GM12864 (cell line): ENCODE results near the gene PXMP2.

Source experiments
- DNase-seq: peaks from one replicate; pipeline ENCODE4 v3.0.0-alpha.2; 2011; ENCODE audit warnings: low read depth
- H3K4me3 ChIP-seq: 2 replicates; pipeline ENCODE4 v1.5.1; 2011; ENCODE audit warnings: mild to moderate bottlenecking, low read depth, low read length, control low read depth
- TF ChIP-seq, protein P1 (sequence below): IDR thresholded peaks from 2 replicates; pipeline ENCODE4 v1.5.1; 2011; ENCODE audit warnings: low read depth, mild to moderate bottlenecking, moderate library complexity, low read length, control low read depth, inconsistent platforms; ENCODE audit errors: missing control alignments

The PXMP2 gene

GRCh38 chr12:132723764-132724140, 36.4 kb downstream of the PXMP2 start:
- no peak overlapping the region for H3K4me3 ChIP-seq
- TF ChIP-seq, protein P1, sequence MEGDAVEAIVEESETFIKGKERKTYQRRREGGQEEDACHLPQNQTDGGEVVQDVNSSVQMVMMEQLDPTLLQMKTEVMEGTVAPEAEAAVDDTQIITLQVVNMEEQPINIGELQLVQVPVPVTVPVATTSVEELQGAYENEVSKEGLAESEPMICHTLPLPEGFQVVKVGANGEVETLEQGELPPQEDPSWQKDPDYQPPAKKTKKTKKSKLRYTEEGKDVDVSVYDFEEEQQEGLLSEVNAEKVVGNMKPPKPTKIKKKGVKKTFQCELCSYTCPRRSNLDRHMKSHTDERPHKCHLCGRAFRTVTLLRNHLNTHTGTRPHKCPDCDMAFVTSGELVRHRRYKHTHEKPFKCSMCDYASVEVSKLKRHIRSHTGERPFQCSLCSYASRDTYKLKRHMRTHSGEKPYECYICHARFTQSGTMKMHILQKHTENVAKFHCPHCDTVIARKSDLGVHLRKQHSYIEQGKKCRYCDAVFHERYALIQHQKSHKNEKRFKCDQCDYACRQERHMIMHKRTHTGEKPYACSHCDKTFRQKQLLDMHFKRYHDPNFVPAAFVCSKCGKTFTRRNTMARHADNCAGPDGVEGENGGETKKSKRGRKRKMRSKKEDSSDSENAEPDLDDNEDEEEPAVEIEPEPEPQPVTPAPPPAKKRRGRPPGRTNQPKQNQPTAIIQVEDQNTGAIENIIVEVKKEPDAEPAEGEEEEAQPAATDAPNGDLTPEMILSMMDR: no peak
- no peak for DNase-seq

DNA sequence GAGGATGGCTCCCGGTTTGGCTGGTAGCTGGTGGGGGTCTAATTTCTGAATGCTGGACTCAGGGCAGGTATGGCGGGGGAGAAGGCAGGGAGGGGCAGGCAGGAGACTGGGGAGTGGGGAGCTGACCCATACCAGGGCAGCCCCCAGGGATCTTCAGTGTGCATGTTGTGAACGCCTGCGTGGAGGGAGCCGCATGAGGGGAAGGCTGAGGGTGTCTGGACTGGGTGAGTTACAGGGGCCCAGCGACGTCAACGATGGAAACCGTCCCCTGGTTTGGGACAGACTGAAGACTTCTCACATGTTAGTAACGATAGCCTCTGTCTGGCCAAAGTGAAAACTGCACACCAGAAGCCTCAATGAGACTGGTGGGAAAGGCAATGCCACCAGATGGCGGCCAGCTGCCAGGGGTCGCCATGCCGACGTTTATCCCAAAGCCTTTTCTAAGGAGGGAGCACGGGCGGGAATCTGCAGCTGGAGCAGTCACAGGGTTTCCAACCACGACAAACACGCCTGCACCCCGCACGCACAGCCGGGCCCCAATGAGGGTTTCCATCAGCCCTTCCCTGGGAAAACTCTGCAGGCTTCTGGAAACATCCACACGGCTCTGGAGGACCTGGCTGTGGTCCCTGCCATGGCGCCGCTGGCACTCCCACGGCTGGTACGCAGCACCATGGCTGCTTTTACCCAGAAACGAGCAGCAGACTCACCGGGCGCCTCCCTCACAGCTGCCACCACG, 37.3 kb downstream of the PXMP2 start:
- TF ChIP-seq, protein P1: no peak
- DNase-seq: no peak
- no peak overlapping the region for H3K4me3 ChIP-seq

DNA sequence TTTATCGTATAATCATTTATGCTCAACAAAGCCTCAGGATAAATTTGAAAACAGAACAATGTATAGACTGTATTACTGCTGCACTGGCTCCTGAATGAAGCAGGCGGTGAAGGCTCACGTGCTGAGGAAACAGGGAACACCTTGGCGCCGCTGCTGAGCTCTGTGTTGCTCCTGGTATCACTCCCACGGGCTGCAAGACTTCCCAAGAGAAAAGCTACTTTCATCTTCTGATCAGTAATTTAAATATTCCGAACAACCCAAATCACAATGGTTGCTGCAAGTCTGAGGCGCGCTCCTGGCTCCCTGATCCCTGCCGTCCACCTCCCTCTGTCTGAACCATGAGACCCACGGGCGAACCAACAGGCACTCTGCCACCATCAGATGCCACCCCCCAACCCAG, 39.0 kb downstream of the PXMP2 start:
- TF ChIP-seq, protein P1: no peak
- no peak for DNase-seq

DNA sequence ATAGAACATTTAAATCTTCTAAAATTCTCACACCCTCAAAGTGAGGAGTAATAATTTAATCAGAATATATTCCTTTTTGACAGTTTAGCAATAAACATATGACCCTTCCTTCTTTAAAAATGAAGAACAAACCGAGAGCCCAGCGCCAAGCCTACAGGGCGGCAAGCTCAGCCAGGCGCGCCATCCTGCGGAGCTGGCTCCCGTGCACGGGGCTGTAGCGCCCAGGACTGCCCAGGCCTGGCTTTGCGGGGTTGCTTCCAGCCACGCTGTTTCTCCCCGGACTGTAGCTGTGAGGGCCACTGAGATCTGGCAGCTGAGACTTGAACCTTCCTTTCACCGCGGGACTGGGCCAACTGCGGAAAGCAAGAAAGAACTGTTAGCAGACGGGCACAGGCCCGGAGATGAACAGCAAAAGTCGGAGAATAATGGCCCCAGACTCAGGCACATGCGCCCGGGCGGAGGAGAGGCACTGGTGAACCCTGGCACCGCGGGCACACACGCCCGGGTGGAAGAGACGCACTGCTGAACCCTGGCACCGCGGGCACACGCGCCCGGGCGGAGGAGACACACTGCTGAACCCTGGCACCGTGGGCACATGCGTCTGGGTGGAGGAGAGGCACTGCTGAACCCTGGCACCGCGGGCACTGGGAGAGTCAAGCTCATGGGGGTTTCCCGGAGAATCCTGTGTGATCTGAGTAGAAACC, 39.9 kb downstream of the PXMP2 start:
- DNase-seq: no peak
- H3K4me3 ChIP-seq: no peak overlapping the region
- TF ChIP-seq, protein P1: no peak

More for the DNA sequence above, 39.0 kb downstream of the PXMP2 start:
- H3K4me3 ChIP-seq: no peak overlapping the region

- TF ChIP-seq, protein P1: no peak
- DNase-seq: no peak
Measured at GRCh38 chr12:132728502-132728901, 41.1 kb downstream of the PXMP2 start.

GRCh38 chr12:132729541-132730320, 42.3 kb downstream of the PXMP2 start:
- TF ChIP-seq, protein P1: no peak
- H3K4me3 ChIP-seq: no peak overlapping the region
- no peak for DNase-seq

More at GRCh38 chr12:132728502-132728901, 41.1 kb downstream of the PXMP2 start:
- H3K4me3 ChIP-seq: no peak overlapping the region
